ENCODE results near the gene SLC12A4. TPM values are rescaled to one million over a fixed set of nuclear protein-coding genes. Genes with fewer than 3 reads are reported as not detected.

Gene SLC12A4
- total RNA-seq, 2 donors from 2014 or later = 34.6 to 47.0 TPM

- ATAC-seq (replicated peaks) = no peak
- no peak overlapping the region for H3K4me3 Mint-ChIP-seq
- H3K9me3 Mint-ChIP-seq = no peaks in the 10 kb centered on the region
- H3K27me3 Mint-ChIP-seq = no peaks in the 10 kb centered on the region
- H3K36me3 Mint-ChIP-seq (ENCODE audit: low read depth) = peaks cover 31% of the 10 kb centered on the region
- no peak overlapping the region for H3K27ac Mint-ChIP-seq
- peaks cover 4% of the 10 kb centered on the region for H3K4me1 Mint-ChIP-seq
Observed at GRCh38 chr16:67961551-67961957, 6.9 kb downstream of the SLC12A4 start.

- no peak for ATAC-seq (replicated peaks)
- Mint-ChIP-seq H3K9me3 (no peaks in the 10 kb centered on the region), H3K4me3 (no peak overlapping the region), H3K36me3 (ENCODE audit: low read depth) (peaks cover 36% of the 10 kb centered on the region), H3K27ac (peak overlapping the region; percentile 37), H3K27me3 (no peaks in the 10 kb centered on the region), H3K4me1 (peaks cover 4% of the 10 kb centered on the region)
Observed at GRCh38 chr16:67959536-67960329, 8.7 kb downstream of the SLC12A4 start.

- no peak overlapping the region for H3K4me3 Mint-ChIP-seq
- peaks cover 46% of the 10 kb centered on the region for H3K36me3 Mint-ChIP-seq (ENCODE audit: low read depth)
- peaks cover 4% of the 10 kb centered on the region for H3K4me1 Mint-ChIP-seq
- ATAC-seq (replicated peaks) = no peak
- no peak overlapping the region for H3K27ac Mint-ChIP-seq
- H3K9me3 Mint-ChIP-seq = no peaks in the 10 kb centered on the region
- no peaks in the 10 kb centered on the region for H3K27me3 Mint-ChIP-seq
Observed at GRCh38 chr16:67957622-67958021, 10.8 kb downstream of the SLC12A4 start.

GRCh38 chr16:67954421-67955196 lies 13.8 kb downstream of the SLC12A4 start:
- Mint-ChIP-seq H3K27ac (no peak overlapping the region), H3K4me3 (no peak overlapping the region), H3K27me3 (no peaks in the 10 kb centered on the region), H3K4me1 (no peaks in the 10 kb centered on the region), H3K36me3 (ENCODE audit: low read depth) (peaks cover 37% of the 10 kb centered on the region), H3K9me3 (no peaks in the 10 kb centered on the region)
- no peak for ATAC-seq (replicated peaks)

GRCh38 chr16:67953641-67954375 lies 14.6 kb downstream of the SLC12A4 start:
- no peak overlapping the region for H3K27ac Mint-ChIP-seq
- peaks cover 36% of the 10 kb centered on the region for H3K36me3 Mint-ChIP-seq (ENCODE audit: low read depth)
- no peaks in the 10 kb centered on the region for H3K4me1 Mint-ChIP-seq
- H3K9me3 Mint-ChIP-seq = no peaks in the 10 kb centered on the region
- no peaks in the 10 kb centered on the region for H3K27me3 Mint-ChIP-seq
- no peak overlapping the region for H3K4me3 Mint-ChIP-seq
- ATAC-seq (replicated peaks) = no peak

- H3K27me3 Mint-ChIP-seq = no peaks in the 10 kb centered on the region
- H3K4me3 Mint-ChIP-seq = no peak overlapping the region
- peaks cover 30% of the 10 kb centered on the region for H3K36me3 Mint-ChIP-seq (ENCODE audit: low read depth)
- peaks cover 5% of the 10 kb centered on the region for H3K4me1 Mint-ChIP-seq
- no peak overlapping the region for H3K27ac Mint-ChIP-seq
- ATAC-seq (replicated peaks) = no peak
- H3K9me3 Mint-ChIP-seq = no peaks in the 10 kb centered on the region
Observed at GRCh38 chr16:67951485-67951884, 17.0 kb downstream of the SLC12A4 start.

GRCh38 chr16:67950335-67950843 lies 18.0 kb downstream of the SLC12A4 start:
- Mint-ChIP-seq H3K9me3 (no peaks in the 10 kb centered on the region), H3K27me3 (no peaks in the 10 kb centered on the region), H3K27ac (no peak overlapping the region), H3K4me1 (peaks cover 5% of the 10 kb centered on the region), H3K4me3 (no peak overlapping the region), H3K36me3 (ENCODE audit: low read depth) (peaks cover 38% of the 10 kb centered on the region)
- ATAC-seq (replicated peaks) = no peak

GRCh38 chr16:67949645-67950044 lies 18.8 kb downstream of the SLC12A4 start:
- Mint-ChIP-seq H3K4me3 (no peak overlapping the region), H3K27ac (no peak overlapping the region), H3K27me3 (no peaks in the 10 kb centered on the region), H3K9me3 (no peaks in the 10 kb centered on the region), H3K36me3 (ENCODE audit: low read depth) (peaks cover 32% of the 10 kb centered on the region), H3K4me1 (peaks cover 5% of the 10 kb centered on the region)
- ATAC-seq (replicated peaks) = no peak

GRCh38 chr16:67948015-67948414 lies 20.4 kb downstream of the SLC12A4 start:
- no peaks in the 10 kb centered on the region for H3K27me3 Mint-ChIP-seq
- peaks cover 22% of the 10 kb centered on the region for H3K36me3 Mint-ChIP-seq (ENCODE audit: low read depth)
- peaks cover 5% of the 10 kb centered on the region for H3K4me1 Mint-ChIP-seq
- no peak overlapping the region for H3K4me3 Mint-ChIP-seq
- ATAC-seq (replicated peaks) = no peak
- H3K9me3 Mint-ChIP-seq = no peaks in the 10 kb centered on the region
- no peak overlapping the region for H3K27ac Mint-ChIP-seq

- no peak for ATAC-seq (replicated peaks)
- Mint-ChIP-seq H3K9me3 (no peaks in the 10 kb centered on the region), H3K4me3 (no peak overlapping the region), H3K4me1 (peaks cover 5% of the 10 kb centered on the region), H3K27ac (no peak overlapping the region), H3K27me3 (no peaks in the 10 kb centered on the region), H3K36me3 (ENCODE audit: low read depth) (peaks cover 19% of the 10 kb centered on the region)
Observed at GRCh38 chr16:67946966-67947558, 21.4 kb downstream of the SLC12A4 start.

- H3K27me3 Mint-ChIP-seq = no peaks in the 10 kb centered on the region
- H3K4me3 Mint-ChIP-seq = no peak overlapping the region
- peaks cover 15% of the 10 kb centered on the region for H3K36me3 Mint-ChIP-seq (ENCODE audit: low read depth)
- no peaks in the 10 kb centered on the region for H3K9me3 Mint-ChIP-seq
- H3K27ac Mint-ChIP-seq = no peak overlapping the region
- peaks cover 5% of the 10 kb centered on the region for H3K4me1 Mint-ChIP-seq
- ATAC-seq (replicated peaks) = no peak
Observed at GRCh38 chr16:67946128-67946569, 22.3 kb downstream of the SLC12A4 start.

GRCh38 chr16:67945392-67945933 lies 23.0 kb downstream of the SLC12A4 start:
- peaks cover 5% of the 10 kb centered on the region for H3K4me1 Mint-ChIP-seq
- no peak for ATAC-seq (replicated peaks)
- H3K27ac Mint-ChIP-seq = no peak overlapping the region
- no peaks in the 10 kb centered on the region for H3K27me3 Mint-ChIP-seq
- peaks cover 15% of the 10 kb centered on the region for H3K36me3 Mint-ChIP-seq (ENCODE audit: low read depth)
- no peaks in the 10 kb centered on the region for H3K9me3 Mint-ChIP-seq
- H3K4me3 Mint-ChIP-seq = no peak overlapping the region

- Mint-ChIP-seq H3K4me1 (peaks cover 10% of the 10 kb centered on the region), H3K4me3 (no peak overlapping the region), H3K27me3 (no peaks in the 10 kb centered on the region), H3K9me3 (no peaks in the 10 kb centered on the region), H3K27ac (no peak overlapping the region), H3K36me3 (ENCODE audit: low read depth) (peaks cover 15% of the 10 kb centered on the region)
- no peak for ATAC-seq (replicated peaks)
Observed at GRCh38 chr16:67944690-67945391, 23.6 kb downstream of the SLC12A4 start.

Measured in activated T-helper 17 cell treated with anti-CD3 and anti-CD28 coated beads, Interleukin-2, amount 50 U/mL, for 72 hours (primary cell).